Stomach (tissue), 4 donors: ENCODE data around the gene RAB23.

Experiments used
- CTCF ChIP-seq, 7 experiments: fragments of 450-650 bp in 4 of 7; fragments of 200-600 bp in 3 of 7; sonication (generic) in 3 of 7; IDR thresholded peaks; one replicate each; pipeline ENCODE4 v1.5.1; 2016 to 2019; ENCODE audit warnings: antibody characterized with exemption in 7 of 7, control low read depth in 2 of 7, mild to moderate bottlenecking in 1 of 7
- EP300 ChIP-seq: sonication (generic); formaldehyde crosslinking; IDR thresholded peaks from one replicate; pipeline ENCODE4 v1.6.1; 2017; ENCODE audit warnings: antibody characterized with exemption

- TF ChIP-seq CTCF (IDR thresholded peaks at IDR 0.05) = no peak
- TF ChIP-seq EP300 = no peak
Measured at GRCh38 chr6:57217270-57217669, 4.8 kb downstream of the RAB23 start.
